ENCODE results near the gene ADARB1.

ADARB1 gene

DNA sequence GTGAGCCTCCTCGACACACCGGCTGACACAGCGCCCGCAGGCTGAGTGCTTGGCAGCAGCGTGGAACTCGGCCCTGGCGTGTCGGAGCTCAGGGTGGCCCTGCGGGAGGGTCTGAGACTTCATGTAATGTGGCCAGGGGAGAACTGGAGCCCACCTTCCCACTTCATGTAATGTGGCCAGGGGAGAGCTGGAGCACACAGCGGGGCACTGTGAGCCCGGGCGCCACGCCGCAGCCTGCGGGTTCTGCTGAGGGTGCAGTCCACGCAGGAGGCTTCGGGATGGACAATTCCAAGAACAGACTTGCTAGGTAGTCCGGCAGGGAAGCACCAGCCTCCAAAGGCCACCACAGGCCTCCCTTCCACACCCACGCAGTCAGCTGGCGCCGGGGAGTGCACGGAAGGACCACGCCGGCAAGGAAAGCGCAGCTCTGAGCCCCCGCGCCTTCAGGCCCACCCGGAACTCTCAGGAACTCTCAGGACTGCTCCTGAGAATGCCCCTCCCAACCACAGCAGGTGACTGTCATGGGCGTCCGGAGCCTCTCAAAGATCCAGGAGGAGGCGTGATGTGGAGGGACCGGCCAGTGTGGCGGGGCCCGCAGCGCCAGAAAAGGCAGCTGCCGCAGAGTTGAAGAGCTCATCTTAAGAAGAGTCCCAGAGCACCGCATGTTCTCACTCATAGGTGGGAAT, 19.3 kb upstream of the ADARB1 start:
- no peak for DNase-seq (ENCODE audit: low read depth)

GRCh38 chr21:45055861-45056260, 18.5 kb upstream of the ADARB1 start:
- no peak for DNase-seq (ENCODE audit: low read depth)

DNA sequence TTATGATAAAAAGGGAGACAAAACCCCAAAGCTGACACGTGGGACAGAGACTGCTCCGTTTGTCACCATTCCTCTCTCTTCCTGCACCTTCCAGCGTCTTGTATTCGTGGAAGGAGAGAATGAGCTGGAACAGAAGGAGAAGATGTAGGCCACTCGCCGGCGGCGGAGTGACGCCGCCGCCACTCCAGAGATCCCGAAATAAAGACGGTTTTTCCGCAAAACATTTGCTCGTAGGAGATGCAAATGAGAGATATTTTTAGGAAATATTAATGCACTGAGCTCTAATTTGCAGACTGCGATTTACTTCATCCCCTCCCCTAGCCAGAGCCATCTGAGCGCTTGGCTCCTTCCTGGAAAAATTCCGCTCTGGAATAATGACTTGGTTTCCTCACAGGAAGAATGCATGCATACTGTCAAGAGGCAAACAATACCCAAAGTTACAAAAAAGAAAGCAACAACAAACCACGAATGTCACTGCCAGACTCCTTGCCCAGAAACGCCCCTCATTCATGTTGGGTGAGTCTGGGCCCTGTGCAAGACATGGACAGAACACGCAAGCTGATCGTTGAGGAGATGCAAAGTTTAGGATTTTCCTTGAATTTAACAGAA, 18.0 kb upstream of the ADARB1 start:
- no peak for DNase-seq (ENCODE audit: low read depth)

DNA sequence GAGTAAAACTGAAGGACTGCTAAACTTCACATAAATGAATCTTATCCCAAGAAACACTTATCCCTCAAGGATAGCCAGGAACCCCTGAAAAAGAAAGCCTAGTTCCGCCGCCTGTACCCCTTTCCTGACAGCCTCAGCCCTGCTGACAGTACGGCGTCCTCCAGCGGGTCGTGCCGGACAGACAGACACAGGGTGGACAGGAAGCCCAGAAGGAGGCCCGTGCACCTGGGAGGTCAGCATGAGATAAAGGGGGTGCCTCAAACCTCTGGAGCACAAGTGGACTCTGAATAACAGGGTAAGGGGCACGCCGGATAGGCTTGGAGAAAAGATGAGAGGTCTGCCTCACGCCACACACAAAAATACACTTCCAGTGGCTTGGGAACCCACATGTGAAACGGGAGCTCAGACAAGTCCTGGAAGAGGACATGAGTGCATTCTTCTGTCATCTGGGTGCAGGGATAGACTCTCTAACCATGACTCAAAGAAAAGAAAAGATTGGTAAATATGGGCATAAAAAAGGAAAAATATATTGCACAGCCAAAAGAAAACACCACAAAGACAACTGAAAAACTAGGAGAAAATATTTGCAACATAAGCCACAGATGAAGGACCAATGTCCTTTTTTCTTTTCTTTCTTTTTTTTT, 17.3 kb upstream of the ADARB1 start:
- no peak for DNase-seq (ENCODE audit: low read depth)

DNA sequence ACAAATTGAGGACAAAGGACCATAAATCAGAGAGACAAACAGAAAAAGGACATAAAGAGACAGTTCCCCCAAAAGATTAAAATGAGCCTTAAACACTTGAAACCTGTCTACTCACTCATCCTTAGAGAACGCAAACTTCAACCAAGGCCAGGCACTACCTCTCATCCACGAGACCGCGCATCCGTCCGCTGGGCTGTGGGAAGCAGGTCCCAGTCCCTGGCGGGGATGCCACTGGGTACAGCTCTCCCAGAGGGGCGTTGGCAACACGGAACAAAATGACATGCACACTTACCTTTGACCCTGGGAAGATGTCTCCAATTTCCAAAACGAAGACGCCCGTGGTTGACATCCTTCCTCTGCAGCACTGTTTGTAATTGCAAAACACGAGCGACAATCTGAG, 16.5 kb upstream of the ADARB1 start:
- no peak for DNase-seq (ENCODE audit: low read depth)

- no peak for DNase-seq (ENCODE audit: low read depth)
Observed at GRCh38 chr21:45059121-45059520, 15.3 kb upstream of the ADARB1 start.

- DNase-seq (ENCODE audit: low read depth), result no peak
Observed at GRCh38 chr21:45060089-45060488, 14.3 kb upstream of the ADARB1 start.

GRCh38 chr21:45060675-45061311, 13.6 kb upstream of the ADARB1 start:
- no peak for DNase-seq (ENCODE audit: low read depth)

- no peak for DNase-seq (ENCODE audit: low read depth)
Observed at GRCh38 chr21:45064091-45064490, 10.3 kb upstream of the ADARB1 start.

GRCh38 chr21:45064618-45065399, 9.6 kb upstream of the ADARB1 start:
- DNase-seq (ENCODE audit: low read depth), result no peak

DNA sequence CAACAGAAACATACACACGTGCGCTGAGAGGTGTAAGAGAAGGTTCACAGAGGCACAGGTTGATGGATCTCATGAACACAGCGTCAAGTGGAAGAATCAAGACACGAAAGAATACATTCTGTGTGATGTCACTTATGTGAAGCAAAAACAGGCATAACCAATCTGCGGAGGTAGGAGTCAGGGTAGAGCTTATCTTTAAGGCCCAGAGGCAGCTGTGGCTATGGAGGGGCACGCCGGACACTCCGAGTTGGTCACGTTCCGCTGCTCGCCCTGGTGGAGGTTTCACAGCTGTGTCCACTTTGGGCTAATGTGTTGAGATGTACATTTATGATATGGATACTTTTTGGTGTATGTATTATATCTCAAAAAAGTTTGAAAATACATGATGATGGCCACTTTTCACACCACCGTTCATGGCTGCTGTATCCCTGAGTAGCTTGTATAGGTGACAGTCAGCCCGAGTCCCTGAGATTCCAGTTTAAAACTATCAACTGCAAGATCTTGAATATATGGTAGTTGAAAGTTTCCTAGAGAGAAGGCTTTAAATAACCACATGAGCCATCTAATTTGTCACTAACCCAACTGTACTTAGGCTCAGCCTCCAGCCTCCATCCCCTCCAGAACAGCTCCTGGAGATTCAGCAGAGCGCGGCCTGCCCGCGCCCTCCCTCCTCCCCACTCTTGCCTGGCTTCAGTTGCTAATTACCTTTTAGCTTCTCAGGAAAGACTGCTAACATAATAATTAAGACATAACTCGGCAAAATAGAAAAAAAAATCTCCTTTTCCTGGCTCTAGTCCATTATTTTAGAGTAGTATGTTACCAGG, 6.7 kb upstream of the ADARB1 start:
- no peak for DNase-seq (ENCODE audit: low read depth)

DNA sequence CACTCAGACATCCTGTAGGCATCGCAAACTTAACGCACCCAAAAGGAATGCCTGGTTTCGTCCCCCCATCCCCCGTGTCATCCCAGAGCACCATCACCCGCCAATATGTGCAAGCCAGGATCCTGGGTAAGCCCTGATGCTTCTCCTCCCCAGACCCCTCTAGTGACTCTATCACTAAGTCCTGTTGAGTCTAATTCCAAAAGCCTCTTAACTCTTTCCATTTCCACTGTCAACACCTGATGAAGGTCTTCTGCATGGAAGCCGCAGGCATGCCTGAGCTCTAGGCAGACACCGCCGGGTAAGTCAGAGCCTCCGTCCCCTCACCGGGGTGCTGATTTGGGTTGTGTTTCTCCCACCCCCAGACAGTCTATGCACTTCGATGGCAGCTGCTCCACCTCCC, 5.3 kb upstream of the ADARB1 start:
- DNase-seq (ENCODE audit: low read depth), result no peak

- DNase-seq (ENCODE audit: low read depth), result no peak
Observed at GRCh38 chr21:45069711-45070110, 4.7 kb upstream of the ADARB1 start.

DNA sequence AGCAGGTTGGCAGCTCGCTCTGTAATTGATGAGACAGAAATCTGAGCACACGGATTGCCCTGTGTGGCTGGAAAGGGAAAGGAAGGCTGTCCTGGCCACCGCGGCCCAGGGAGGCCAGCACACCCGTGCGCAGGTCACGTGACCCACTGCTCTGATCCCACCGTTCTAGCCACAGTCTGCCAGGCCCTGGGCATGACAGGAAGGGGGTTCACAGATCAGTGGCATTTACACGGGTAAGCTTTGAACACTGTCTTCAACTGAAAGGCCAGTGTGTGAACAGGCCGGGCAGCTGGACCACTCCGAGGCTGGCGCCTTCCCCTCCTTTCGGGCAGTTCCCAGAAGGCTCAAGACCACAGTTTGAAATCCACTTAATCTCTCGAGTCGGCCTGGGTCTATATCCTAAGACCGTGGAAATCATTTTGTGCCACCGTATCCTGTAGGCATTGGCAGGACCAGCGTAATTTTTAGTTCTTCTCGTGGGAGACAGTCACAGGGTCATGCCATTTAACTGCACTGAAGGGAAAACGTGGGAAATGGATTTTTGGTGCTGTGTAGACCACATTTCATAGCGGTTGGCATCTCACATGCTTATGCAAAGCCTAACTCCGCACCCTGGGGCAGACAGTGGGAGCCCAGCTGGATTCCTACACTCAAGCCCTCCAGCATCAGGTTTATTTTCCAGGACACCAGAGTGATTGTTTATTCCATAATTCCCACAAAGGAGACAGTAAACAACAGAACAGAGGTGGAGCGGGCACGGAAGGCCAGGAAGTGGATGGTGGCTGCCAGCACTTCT, 3.1 kb upstream of the ADARB1 start:
- DNase-seq (ENCODE audit: low read depth), result no peak

GRCh38 chr21:45071874-45072737, 2.3 kb upstream of the ADARB1 start:
- no peak for DNase-seq (ENCODE audit: low read depth)

- no peak for DNase-seq (ENCODE audit: low read depth)
Observed at GRCh38 chr21:45072738-45073300, 1.6 kb upstream of the ADARB1 start.

GRCh38 chr21:45073301-45074047, 906 bp upstream of the ADARB1 start:
- DNase-seq (ENCODE audit: low read depth), result no peak

DNA sequence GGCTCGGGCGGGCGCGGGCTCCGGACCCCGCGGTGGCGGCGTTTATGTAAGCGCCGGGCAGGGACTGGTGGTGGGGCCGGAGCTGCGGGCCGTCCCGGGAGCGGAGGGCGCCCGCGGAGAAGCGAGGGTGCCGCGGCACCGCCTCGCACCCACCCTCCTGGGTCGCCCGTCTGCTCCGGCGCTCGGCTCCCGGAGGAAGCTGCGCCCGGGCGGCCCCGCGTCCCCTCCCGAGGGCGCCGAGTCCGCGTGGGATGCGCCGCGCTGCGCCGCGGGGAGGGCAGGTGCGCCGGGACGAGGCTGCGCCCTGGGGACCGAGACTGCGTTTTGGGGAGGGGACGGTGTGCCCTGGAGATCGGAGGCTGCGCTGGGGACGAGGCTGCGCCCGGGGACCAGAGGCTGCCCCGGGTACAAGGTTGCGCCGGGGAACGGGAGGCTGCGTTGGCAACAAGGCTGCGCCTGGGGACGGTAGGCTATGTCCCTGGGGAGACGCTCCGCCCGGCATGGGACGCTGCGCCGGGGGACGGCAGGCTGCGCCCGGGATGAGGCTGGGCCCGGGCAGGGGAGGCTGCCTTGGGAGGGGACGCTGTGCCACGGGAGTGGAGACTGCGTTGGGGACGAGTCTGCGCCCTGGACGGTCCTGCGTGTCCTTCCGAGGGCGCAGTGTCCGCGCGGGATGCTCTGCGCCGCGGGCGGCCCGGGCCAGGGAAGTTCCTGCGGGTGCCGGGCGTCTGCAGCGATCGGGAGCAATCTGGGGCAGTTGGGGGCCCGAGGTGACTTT, 627 bp downstream of the ADARB1 start:
- DNase-seq (ENCODE audit: low read depth), result no peak
